Measurements from ENCODE around the gene PARD3B.

- no peak for TF ChIP-seq CTCF (conservative IDR thresholded peaks at IDR 0.05; ENCODE audit: low read depth in 2 of 2)
- no peak for TF ChIP-seq EZH2 (IDR thresholded peaks at IDR 0.05; ENCODE audit: low read depth, unreplicated experiment)
- TF ChIP-seq POLR2AphosphoS5 (IDR thresholded peaks at IDR 0.05; ENCODE audit: low read depth), result no peak
- TF ChIP-seq CREB1 (CRISPR knock-in tag; IDR thresholded peaks at IDR 0.05; ENCODE audit: low read depth), result no peak
- TF ChIP-seq, protein P1, sequence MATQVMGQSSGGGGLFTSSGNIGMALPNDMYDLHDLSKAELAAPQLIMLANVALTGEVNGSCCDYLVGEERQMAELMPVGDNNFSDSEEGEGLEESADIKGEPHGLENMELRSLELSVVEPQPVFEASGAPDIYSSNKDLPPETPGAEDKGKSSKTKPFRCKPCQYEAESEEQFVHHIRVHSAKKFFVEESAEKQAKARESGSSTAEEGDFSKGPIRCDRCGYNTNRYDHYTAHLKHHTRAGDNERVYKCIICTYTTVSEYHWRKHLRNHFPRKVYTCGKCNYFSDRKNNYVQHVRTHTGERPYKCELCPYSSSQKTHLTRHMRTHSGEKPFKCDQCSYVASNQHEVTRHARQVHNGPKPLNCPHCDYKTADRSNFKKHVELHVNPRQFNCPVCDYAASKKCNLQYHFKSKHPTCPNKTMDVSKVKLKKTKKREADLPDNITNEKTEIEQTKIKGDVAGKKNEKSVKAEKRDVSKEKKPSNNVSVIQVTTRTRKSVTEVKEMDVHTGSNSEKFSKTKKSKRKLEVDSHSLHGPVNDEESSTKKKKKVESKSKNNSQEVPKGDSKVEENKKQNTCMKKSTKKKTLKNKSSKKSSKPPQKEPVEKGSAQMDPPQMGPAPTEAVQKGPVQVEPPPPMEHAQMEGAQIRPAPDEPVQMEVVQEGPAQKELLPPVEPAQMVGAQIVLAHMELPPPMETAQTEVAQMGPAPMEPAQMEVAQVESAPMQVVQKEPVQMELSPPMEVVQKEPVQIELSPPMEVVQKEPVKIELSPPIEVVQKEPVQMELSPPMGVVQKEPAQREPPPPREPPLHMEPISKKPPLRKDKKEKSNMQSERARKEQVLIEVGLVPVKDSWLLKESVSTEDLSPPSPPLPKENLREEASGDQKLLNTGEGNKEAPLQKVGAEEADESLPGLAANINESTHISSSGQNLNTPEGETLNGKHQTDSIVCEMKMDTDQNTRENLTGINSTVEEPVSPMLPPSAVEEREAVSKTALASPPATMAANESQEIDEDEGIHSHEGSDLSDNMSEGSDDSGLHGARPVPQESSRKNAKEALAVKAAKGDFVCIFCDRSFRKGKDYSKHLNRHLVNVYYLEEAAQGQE (IDR thresholded peaks at IDR 0.05; ENCODE audit: unreplicated experiment), result no peak
Observed at GRCh38 chr2:205610437-205610836, 1065.2 kb downstream of the PARD3B start.
